SK-N-SH treated with all-trans-retinoic acid at 6 μM for 48 hours (cell line): ENCODE data around the gene LIME1.

ENCODE experiments used
- ATAC-seq: fragments of 200-7000 bp; cut with Tn5 transposase; 3 replicates; pipeline ENCODE4 v1.9.1; 2020; ENCODE audit warnings: mild to moderate bottlenecking, moderate library complexity
- ARNTL ChIP-seq: fragments of 450-650 bp; formaldehyde crosslinking; IDR thresholded peaks from 2 replicates; pipeline ENCODE4 v1.5.0; 2020; ENCODE audit warnings: low read depth, mild to moderate bottlenecking, moderate library complexity, borderline replicate concordance
- CSDC2 ChIP-seq: fragments of 250-450 bp; sonication (Bioruptor Pico); IDR thresholded peaks from 2 replicates; pipeline ENCODE4 v1.5.0; 2020; ENCODE audit warnings: mild to moderate bottlenecking, moderate library complexity
- CSRNP3 ChIP-seq: fragments of 250-450 bp; sonication (Bioruptor Pico); IDR thresholded peaks from 2 replicates; pipeline ENCODE4 v1.5.1; 2021; ENCODE audit warnings: mild to moderate bottlenecking, moderate library complexity
- ESRRG ChIP-seq: fragments of 250-450 bp; sonication (Bioruptor Pico); IDR thresholded peaks from 2 replicates; pipeline ENCODE4 v1.6.1; 2021; ENCODE audit warnings: mild to moderate bottlenecking
- ISL1 ChIP-seq: fragments of 250-450 bp; sonication (Bioruptor Pico); IDR thresholded peaks from 2 replicates; pipeline ENCODE4 v2.1.2; 2022; ENCODE audit warnings: mild to moderate bottlenecking, moderate library complexity
- OSR1 ChIP-seq: fragments of 250-450 bp; sonication (Bioruptor Pico); IDR thresholded peaks from 2 replicates; pipeline ENCODE4 v1.8.0; 2022; ENCODE audit warnings: moderate library complexity, mild to moderate bottlenecking, inconsistent platforms
- POU6F1 ChIP-seq: fragments of 250-450 bp; sonication (Bioruptor Pico); IDR thresholded peaks from 2 replicates; pipeline ENCODE4 v1.8.0; 2021; ENCODE audit warnings: low read depth, mild to moderate bottlenecking, moderate library complexity, borderline replicate concordance
- PPARA ChIP-seq: fragments of 250-450 bp; sonication (Bioruptor Pico); IDR thresholded peaks from 2 replicates; pipeline ENCODE4 v1.5.0; 2020; ENCODE audit warnings: mild to moderate bottlenecking, borderline replicate concordance
- RARB ChIP-seq: fragments of 250-450 bp; sonication (Bioruptor Pico); IDR thresholded peaks from 2 replicates; pipeline ENCODE4 v1.8.0; 2021; ENCODE audit warnings: mild to moderate bottlenecking, moderate library complexity
- SNAI2 ChIP-seq: fragments of 250-450 bp; sonication (Bioruptor Pico); IDR thresholded peaks from 2 replicates; pipeline ENCODE4 v1.5.0; 2020; ENCODE audit warnings: mild to moderate bottlenecking, moderate library complexity
- TCF4 ChIP-seq: fragments of 250-450 bp; sonication (Bioruptor Pico); IDR thresholded peaks from 2 replicates; pipeline ENCODE4 v1.8.0; 2021; ENCODE audit warnings: mild to moderate bottlenecking, moderate library complexity, borderline replicate concordance
- TOX ChIP-seq: fragments of 250-450 bp; sonication (Bioruptor Pico); IDR thresholded peaks from 2 replicates; pipeline ENCODE4 v1.8.0; 2021; ENCODE audit warnings: mild to moderate bottlenecking, moderate library complexity, borderline replicate concordance
- ZC3H10 ChIP-seq: fragments of 250-450 bp; sonication (Bioruptor Pico); IDR thresholded peaks from 2 replicates; pipeline ENCODE4 v1.5.1; 2021; ENCODE audit warnings: mild to moderate bottlenecking, moderate library complexity
- ZFP3 ChIP-seq: fragments of 250-450 bp; sonication (Bioruptor Pico); IDR thresholded peaks from 2 replicates; pipeline ENCODE4 v1.5.0; 2020; ENCODE audit warnings: mild to moderate bottlenecking, moderate library complexity
- ZFP30 ChIP-seq: fragments of 450-650 bp; formaldehyde crosslinking; IDR thresholded peaks from 2 replicates; pipeline ENCODE4 v1.5.0; 2022; ENCODE audit warnings: mild to moderate bottlenecking, moderate library complexity
- ZNF565 ChIP-seq: fragments of 450-650 bp; formaldehyde crosslinking; conservative IDR thresholded peaks from 2 replicates; pipeline ENCODE4 v1.5.0; 2020; ENCODE audit warnings: low read depth, mild to moderate bottlenecking, moderate library complexity
- ZNF70 ChIP-seq: fragments of 450-650 bp; formaldehyde crosslinking; IDR thresholded peaks from 2 replicates; pipeline ENCODE4 v1.5.0; 2020; ENCODE audit warnings: mild to moderate bottlenecking, moderate library complexity
- ZNF8 ChIP-seq: fragments of 450-650 bp; formaldehyde crosslinking; IDR thresholded peaks from 2 replicates; pipeline ENCODE4 v1.5.0; 2020; ENCODE audit warnings: mild to moderate bottlenecking, moderate library complexity
- TF ChIP-seq, protein P1 (sequence below): fragments of 250-450 bp; sonication (Bioruptor Pico); IDR thresholded peaks from 2 replicates; pipeline ENCODE4 v1.5.1; 2020; ENCODE audit warnings: low read depth, mild to moderate bottlenecking, moderate library complexity
- TF ChIP-seq, protein P2 (sequence below): fragments of 250-450 bp; sonication (Bioruptor Pico); IDR thresholded peaks from 2 replicates; pipeline ENCODE4 v1.5.0; 2020; ENCODE audit warnings: mild to moderate bottlenecking, moderate library complexity
- TF ChIP-seq, protein P3 (sequence below): fragments of 250-450 bp; sonication (Bioruptor Pico); IDR thresholded peaks from 2 replicates; pipeline ENCODE4 v1.8.0; 2020; ENCODE audit warnings: mild to moderate bottlenecking, moderate library complexity, borderline replicate concordance

LIME1 gene

DNA sequence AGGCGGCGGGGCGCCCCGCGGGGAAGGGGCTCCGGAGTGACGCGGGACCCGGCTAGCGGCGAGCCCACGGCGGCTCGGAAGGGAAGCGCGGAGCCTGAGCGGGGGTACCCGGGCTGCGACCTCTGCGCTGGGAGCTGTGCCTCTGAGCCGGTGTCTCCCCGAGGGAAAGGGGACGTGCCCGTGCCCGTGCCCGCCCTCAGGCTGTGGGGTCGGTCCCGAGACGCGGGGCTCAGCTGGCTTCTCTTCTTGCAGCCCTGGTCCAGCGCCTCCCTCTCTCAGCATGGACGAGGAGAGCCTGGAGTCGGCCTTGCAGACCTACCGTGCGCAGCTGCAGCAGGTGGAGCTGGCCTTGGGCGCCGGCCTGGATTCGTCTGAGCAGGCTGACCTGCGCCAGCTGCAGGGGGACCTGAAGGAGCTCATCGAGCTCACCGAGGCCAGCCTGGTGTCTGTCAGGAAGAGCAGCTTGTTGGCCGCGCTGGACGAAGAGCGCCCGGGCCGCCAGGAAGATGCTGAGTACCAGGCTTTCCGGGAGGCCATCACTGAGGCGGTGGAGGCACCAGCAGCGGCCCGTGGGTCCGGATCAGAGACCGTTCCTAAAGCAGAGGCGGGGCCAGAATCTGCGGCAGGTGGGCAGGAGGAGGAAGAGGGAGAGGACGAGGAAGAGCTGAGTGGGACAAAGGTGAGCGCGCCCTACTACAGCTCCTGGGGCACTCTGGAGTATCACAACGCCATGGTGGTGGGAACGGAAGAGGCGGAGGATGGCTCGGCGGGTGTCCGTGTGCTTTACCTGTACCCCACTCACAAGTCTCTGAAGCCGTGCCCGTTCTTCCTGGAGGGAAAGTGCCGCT is 27.9 kb upstream of the LIME1 start:
- no peak for ATAC-seq
- TF ChIP-seq, protein P1, sequence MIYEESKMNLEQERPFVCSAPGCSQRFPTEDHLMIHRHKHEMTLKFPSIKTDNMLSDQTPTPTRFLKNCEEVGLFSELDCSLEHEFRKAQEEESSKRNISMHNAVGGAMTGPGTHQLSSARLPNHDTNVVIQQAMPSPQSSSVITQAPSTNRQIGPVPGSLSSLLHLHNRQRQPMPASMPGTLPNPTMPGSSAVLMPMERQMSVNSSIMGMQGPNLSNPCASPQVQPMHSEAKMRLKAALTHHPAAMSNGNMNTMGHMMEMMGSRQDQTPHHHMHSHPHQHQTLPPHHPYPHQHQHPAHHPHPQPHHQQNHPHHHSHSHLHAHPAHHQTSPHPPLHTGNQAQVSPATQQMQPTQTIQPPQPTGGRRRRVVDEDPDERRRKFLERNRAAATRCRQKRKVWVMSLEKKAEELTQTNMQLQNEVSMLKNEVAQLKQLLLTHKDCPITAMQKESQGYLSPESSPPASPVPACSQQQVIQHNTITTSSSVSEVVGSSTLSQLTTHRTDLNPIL, result no peak
- TF ChIP-seq ARNTL (CRISPR knock-in tag), result no peak
- no peak for TF ChIP-seq RARB (CRISPR knock-in tag)
- TF ChIP-seq ESRRG (CRISPR knock-in tag), result no peak
- no peak for TF ChIP-seq TOX (CRISPR knock-in tag)
- TF ChIP-seq PPARA (CRISPR knock-in tag), result no peak
- no peak for TF ChIP-seq ZFP3 (CRISPR knock-in tag)
- TF ChIP-seq, protein P2, sequence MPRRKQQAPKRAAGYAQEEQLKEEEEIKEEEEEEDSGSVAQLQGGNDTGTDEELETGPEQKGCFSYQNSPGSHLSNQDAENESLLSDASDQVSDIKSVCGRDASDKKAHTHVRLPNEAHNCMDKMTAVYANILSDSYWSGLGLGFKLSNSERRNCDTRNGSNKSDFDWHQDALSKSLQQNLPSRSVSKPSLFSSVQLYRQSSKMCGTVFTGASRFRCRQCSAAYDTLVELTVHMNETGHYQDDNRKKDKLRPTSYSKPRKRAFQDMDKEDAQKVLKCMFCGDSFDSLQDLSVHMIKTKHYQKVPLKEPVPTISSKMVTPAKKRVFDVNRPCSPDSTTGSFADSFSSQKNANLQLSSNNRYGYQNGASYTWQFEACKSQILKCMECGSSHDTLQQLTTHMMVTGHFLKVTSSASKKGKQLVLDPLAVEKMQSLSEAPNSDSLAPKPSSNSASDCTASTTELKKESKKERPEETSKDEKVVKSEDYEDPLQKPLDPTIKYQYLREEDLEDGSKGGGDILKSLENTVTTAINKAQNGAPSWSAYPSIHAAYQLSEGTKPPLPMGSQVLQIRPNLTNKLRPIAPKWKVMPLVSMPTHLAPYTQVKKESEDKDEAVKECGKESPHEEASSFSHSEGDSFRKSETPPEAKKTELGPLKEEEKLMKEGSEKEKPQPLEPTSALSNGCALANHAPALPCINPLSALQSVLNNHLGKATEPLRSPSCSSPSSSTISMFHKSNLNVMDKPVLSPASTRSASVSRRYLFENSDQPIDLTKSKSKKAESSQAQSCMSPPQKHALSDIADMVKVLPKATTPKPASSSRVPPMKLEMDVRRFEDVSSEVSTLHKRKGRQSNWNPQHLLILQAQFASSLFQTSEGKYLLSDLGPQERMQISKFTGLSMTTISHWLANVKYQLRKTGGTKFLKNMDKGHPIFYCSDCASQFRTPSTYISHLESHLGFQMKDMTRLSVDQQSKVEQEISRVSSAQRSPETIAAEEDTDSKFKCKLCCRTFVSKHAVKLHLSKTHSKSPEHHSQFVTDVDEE (CRISPR knock-in tag), result no peak
- TF ChIP-seq ZNF70 (CRISPR knock-in tag), result no peak
- TF ChIP-seq CSRNP3 (CRISPR knock-in tag), result no peak
- no peak for TF ChIP-seq ZFP30 (CRISPR knock-in tag)
- TF ChIP-seq ZC3H10 (CRISPR knock-in tag), result no peak
- TF ChIP-seq OSR1 (CRISPR knock-in tag), result no peak
- no peak for TF ChIP-seq ZNF565 (CRISPR knock-in tag)
- TF ChIP-seq, protein P3, sequence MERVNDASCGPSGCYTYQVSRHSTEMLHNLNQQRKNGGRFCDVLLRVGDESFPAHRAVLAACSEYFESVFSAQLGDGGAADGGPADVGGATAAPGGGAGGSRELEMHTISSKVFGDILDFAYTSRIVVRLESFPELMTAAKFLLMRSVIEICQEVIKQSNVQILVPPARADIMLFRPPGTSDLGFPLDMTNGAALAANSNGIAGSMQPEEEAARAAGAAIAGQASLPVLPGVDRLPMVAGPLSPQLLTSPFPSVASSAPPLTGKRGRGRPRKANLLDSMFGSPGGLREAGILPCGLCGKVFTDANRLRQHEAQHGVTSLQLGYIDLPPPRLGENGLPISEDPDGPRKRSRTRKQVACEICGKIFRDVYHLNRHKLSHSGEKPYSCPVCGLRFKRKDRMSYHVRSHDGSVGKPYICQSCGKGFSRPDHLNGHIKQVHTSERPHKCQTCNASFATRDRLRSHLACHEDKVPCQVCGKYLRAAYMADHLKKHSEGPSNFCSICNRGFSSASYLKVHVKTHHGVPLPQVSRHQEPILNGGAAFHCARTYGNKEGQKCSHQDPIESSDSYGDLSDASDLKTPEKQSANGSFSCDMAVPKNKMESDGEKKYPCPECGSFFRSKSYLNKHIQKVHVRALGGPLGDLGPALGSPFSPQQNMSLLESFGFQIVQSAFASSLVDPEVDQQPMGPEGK (CRISPR knock-in tag), result no peak
- no peak for TF ChIP-seq ISL1 (CRISPR knock-in tag)
- TF ChIP-seq TCF4 (CRISPR knock-in tag), result no peak
- TF ChIP-seq SNAI2 (CRISPR knock-in tag), result no peak
- no peak for TF ChIP-seq POU6F1 (CRISPR knock-in tag)

DNA sequence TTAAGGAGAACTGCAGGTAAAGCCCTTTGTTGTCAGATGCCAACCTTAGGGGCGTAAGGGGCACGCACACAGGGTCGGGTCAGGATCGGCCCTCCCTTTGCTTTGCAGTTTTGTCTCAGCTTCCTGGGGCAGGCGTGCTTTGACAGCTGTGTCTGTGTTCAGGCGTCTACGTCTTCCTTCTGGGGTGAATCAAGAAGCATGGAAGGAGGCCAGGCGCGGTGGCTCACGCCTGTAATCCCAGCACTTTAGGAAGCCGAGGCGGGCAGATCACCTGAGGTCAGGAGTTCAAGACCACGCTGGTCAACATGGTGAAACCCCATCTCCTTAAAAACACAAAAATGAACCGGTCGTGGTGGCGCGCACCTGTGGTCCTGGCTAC is 27.3 kb upstream of the LIME1 start:
- no peak for ATAC-seq
- TF ChIP-seq RARB (CRISPR knock-in tag), result no peak
- no peak for TF ChIP-seq ZNF565 (CRISPR knock-in tag)
- TF ChIP-seq PPARA (CRISPR knock-in tag), result no peak
- TF ChIP-seq OSR1 (CRISPR knock-in tag), result no peak
- no peak for TF ChIP-seq ISL1 (CRISPR knock-in tag)
- no peak for TF ChIP-seq ZFP30 (CRISPR knock-in tag)
- TF ChIP-seq, protein P1, result no peak
- TF ChIP-seq CSRNP3 (CRISPR knock-in tag), result no peak
- TF ChIP-seq TOX (CRISPR knock-in tag), result no peak
- no peak for TF ChIP-seq POU6F1 (CRISPR knock-in tag)
- TF ChIP-seq, protein P3 (CRISPR knock-in tag), result no peak
- no peak for TF ChIP-seq SNAI2 (CRISPR knock-in tag)
- TF ChIP-seq ZNF8 (CRISPR knock-in tag), result no peak
- no peak for TF ChIP-seq ZC3H10 (CRISPR knock-in tag)
- no peak for TF ChIP-seq CSDC2 (CRISPR knock-in tag)
- no peak for TF ChIP-seq ESRRG (CRISPR knock-in tag)
